A172 (cell line): Measurements from ENCODE around the gene SLAMF9. TPM values are rescaled to one million over a fixed set of nuclear protein-coding genes. Genes with fewer than 3 reads are reported as not detected.
A peak's percentile ranks its signal among the peaks of the same experiment; 100 is the strongest.

Experiments
- DNase-seq: peaks from one replicate; pipeline ENCODE4 v3.0.0-alpha.2; 2015; ENCODE audit warnings: low spot score
- total RNA-seq: library from RNA; depleted of rRNA; stranded (reverse); fragments of >200 nt; shearing (Covaris generic); gene quantifications from 2 replicates; pipeline ENCODE4 v1.2.3, GENCODE V29; 2014

SLAMF9 gene
- total RNA-seq, 1 experiment from 2014 or later: not detected

DNA sequence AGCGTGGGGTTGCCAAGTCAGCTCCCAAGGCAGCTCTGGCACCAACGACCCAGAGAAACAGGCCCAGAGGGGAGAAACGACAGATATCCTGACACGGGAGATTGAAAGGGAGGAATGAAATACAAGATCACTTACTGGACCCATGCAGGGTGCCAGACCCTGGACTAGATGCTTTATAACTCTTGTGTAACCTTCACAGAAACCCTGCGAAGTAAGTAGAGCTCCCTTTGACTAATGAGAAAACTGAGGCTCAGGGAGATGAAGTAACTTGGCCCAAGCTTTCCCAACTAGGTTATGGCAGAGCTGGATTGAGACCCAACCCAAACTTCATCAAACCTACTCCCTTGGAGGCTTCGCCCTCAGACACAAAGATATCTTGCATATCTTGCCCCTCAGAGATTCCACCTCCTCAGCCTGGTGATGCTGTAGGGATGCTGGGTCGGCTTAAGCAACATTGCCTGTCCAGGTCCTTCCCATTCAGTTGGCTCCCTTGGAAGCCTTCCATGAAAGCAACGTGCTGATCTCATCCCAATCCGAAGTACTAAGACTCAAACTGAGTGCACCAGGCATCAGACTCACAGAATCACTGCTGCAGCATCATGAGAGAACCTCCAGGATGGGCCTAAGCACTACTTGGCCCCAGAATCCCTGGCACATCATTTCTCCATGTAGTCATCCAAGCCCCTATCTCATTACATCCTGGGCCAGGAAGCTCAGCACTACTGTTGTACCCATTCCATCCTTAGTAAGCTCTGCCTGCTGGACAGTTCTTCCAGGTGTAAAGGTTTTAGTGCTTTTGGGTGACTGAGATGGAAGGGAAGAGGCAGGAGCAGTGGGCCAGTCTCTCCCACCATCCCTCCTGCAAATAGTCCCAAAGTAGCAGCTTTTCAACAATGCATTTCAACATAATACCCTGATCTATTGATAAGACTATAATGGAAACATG, 7.5 kb downstream of the SLAMF9 start:
- DNase-seq: no peak

DNA sequence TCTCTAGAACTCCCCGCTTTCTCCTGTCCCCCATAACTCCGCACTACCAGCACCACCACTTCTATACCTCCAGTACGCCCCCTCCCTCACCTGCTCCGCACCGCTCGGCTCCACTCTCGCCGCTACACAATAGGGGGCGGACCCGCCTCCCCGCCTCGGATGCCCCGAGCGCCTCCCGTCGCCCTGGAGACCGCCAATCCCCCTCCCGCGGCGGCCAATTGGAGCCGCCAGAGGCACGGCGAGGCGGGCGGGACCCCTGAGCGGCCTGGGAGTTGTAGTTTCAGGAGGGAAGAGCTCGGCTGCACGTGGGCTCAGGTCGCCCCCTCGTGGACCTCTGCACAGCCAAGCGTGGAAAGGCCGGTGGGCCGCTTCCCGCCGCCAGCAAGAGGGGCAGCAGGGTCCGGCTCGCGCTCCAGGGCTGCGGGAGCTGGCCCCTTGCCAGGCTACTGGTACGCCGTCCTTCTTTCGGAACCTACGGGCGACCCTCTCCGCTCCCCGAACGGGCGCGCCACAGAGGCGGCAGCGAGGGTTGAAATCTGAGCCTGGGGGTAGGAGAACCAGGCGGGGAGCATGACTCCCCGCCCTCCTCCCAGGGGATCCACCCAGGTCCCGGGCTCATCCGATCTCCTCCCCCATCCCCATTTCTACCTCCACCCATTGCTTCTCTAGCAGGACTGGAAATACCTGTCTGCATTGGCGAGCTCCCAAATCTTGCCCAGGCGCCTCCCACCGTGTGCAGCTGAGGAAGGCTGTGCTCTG, 8.4 kb downstream of the SLAMF9 start, which contains the start of gene IGSF9:
IGSF9 (minus strand) TSS at position 131 of the 759 bp plus-strand sequence. CDS start 2,159 bp downstream, outside the sequence.
- peak; percentile 73 for DNase-seq

DNA sequence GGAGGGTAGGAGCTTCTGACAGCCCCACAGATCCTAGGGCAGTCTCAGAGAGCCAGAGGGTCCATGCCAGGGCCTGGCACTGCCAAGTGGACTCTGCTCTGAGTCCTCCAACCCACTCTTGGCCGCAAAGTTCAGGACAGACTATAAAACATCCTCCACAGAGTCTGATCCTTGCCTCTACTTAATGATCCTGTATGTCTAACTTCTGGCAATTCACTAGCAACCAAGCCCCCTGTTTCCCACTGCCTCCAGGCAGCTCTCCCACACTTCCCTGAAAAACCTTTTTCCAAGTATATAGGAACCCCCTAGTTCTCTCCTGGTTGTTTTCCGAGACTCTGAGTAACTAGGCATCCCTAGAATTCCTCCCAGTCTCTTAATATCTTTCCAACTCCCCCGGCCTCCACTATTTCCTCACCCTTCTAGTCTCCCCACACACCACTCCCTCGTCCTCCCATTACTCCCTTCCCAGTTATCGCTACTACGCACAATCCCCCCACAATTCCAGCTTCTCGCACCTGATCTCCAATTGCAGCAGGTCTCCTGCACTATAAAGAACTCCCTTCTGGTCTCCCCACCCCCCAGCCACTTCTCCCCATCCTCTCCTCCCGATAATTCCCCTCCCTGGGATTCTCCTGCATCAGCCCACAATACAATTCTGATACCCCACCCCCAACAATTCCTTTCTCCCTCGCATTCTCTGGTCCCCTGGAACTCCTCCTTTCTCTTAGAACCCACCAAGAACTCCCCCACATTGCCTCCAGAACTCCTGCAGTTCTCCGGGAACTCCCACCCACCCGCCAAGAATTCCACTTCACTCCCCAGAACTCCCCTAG, 9.2 kb downstream of the SLAMF9 start:
- DNase-seq: no peak

DNA sequence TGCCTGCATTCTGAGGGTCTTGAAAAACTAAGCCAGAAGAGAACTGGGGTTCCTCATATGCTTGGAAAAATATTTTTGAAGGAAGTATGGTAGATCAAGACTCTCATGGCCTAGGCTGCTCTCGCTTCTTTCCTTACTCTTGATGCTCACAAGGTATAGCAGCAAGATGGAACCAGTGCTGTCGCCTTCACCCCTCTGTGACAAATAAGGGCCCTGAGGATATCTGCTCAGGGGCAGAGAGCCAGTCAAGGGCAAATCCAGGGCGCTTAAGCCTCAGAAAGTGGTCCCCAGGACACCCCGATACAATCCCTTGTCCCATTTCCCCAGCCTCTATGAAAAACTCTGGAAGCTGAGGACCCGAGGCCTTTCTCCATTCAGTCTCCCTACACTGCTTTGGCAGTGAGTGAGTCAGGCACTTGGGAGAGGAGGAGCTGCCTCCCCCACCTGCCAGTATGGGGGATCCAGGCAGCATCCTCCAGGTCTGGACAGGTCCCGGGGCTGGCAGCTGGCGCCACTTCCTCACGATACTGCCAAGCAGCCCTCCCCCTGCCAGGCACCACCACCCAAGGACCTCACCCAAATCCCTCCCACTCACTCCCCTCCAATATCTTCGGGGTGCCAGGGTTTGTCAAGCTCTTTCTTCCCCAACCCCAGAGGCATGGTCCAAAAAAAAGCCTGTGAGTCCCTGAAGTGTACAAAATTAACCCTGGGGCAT, 10.0 kb downstream of the SLAMF9 start:
- DNase-seq: no peak

DNA sequence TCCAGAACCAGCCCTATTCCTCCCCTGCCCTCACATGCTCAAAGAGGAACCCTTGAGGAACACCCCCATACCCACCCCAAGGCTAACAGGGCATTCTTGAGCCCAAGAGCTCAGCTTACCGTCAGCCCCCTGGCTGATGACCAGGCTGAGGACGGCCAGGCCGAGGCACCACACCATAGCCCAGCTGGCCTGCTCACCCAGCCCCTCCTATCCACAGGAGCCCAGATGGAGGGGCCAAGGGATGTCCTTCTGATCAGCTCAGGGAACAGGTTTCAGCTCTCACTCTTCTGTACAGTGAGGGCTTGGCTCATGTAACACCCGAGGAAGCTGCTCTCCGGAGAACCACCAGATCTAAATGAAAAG, 10.8 kb downstream of the SLAMF9 start:
- no peak for DNase-seq

DNA sequence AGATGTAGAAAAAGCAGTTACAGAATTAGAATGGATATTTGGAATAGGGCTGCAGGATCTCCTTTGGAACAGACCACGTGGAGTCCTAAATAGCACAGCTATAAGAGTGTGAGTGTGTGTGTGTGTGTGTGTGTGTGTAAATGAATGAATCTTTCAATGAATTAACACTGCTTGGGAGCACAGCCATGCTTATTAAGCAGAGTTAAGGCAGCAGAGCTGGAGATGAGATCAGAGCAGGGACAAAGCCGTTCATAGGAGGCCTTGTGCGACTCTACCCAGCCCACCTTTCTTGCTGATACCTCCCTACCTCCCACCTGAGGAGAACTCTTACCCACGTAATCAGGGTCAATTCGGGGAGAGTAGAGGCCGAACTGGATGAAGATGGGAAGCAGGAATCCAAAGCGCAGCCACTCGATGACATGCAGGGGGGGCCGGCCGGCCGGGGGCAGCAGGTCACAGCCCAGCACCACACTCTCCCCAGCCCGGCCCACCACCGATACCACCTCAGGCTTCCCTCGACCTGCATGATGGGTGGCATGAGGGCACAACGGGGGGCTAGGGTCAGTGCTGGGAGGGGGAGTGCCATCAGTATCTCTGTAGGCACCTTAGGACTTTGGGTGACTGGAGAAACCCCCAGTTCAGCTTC, 11.3 kb downstream of the SLAMF9 start:
- no peak for DNase-seq

DNA sequence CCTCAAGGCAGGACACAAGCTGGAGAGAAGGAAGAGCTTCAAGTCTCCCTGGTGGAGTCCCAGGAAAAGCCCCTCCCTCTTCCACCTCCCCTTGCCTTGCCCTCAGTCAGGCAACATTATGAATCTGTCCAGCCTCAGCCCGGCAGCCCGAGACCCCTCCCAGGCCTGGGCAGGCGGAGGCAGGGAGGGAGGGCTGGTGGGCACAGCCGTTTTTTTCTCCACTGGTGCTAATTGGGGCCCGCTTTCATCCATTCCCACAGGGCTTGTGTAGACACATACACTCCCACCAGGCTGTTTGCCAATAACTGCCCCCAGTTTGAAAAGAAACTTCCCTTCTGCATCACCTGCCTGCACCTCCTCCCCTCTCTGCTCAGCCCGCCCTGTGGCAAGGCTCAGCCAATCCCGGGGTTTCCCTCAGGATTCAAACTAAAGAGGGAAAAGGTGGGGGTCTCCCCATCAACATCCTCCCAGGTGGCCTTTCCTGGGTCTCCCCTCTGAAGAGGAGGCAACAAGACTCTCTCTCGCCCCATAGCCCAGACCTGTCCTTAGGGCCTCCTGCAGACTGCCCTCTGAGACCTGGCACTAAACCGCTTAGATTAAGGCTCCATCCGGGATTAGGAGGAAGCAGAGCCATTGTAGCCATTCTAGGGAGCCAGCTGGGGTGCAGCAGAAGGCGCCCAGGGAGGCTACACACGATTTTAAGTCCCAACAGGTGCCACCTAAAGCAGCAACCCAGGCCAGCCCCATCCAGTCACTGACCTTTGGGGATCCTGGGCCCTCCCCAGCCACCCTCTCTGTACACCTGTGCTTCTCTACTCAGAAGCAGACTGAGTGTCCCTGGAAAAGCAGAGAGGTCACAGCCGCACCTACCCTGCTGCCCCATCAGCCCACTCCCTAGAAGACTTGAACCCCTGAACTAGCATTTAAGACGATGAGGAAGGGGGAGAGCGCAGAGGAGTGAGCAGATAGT, 12.2 kb downstream of the SLAMF9 start:
- no peak for DNase-seq

DNA sequence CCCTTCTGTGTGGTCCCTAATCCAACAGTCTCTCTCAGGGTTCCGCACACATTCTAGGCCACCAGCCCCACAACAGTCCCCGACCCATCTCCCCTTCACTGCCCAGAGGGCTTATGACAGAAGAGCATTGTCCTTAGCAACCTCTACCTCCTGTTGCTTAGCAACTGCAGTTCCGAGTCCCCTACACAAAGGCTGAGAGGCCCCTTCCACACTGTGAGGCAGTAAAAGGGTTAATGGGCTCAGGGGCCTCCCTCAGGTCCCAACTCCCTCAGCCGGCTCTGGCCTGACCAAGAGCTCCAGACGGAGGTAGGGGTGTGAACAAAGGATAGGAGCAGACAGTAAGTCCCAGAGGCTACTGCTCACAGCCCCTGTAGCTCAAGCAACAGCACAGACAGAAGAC, 12.9 kb downstream of the SLAMF9 start:
- DNase-seq: no peak

DNA sequence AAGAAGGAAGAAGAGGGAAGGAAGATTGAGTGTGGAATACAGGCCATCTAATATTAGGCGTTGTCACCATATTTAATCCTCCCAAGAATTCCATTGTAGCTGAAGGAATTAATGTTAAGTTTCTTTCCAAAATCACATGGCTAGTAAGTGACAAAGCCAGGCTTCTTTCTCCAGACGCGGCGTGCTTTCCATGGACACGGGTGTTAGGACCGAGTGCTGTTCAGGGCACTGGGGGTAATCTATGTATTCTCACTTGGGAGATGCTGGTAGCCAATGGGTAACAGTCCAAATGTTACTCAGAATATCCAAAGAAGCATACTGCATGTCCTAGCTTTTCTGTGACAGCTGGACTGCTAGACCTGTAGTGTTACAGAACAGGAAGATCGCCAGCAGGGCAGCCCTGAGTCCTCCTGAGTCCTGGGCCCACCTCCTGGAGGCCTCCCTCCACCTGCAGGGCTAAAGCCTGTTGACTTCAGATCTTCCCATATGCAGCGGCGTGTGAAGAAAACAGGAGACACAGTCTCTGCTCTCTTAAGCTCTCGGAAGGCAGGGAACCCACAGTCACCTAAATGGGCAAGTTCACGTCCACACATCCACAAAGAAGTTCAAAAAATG, 13.9 kb downstream of the SLAMF9 start:
- DNase-seq: no peak

DNA sequence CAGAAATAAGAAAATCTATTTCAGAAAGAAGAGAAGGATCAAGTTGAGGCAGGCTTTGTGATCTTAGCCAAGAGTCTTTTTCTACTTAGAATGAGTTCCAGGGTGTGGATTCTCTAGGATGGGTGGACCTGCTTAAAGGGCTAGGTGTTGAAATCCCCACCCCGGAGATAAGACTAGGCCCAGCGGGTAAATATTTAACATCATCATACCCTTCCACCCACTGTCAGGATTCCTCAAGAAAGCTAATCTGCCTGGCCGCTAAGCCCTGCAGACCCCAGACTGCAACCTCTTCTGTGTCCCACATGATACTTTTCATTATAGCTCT, 14.4 kb downstream of the SLAMF9 start:
- no peak for DNase-seq

DNA sequence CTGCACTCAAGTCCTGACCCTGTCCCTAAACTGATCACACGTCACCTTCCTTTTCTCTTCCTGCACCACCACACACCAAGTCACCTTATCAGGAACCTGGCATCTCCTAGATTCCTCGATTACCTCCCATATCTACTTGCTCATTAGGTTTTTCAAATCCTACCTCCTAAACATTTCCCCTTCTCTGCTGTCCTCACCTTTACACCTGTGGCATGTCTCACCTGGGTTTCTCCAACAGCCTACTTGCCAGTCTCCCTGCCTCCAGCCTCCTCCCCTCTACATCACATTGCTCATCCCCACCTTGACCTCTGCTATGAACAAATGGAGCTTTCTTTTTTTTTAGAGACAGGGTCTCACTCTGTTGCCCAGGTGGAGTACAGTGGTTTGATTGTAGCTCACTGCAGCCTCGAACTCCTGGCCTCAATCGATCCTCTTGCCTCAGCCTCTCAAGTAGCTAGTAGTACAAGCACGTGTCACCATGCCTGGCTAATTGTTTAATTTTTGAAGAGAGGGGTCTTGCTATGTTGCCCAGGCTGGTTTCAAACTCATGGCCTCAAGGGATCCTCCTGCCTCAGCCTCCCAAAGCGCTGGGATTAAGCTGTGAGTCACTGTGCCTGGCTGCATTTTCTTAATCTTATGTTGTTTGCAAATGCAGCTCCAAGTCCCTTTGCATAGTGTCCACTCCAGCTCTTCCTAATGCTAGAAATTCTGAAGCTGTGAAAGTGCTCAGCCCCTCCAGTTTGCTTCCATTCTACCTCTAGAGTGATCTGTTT, 14.9 kb downstream of the SLAMF9 start:
- DNase-seq: no peak

DNA sequence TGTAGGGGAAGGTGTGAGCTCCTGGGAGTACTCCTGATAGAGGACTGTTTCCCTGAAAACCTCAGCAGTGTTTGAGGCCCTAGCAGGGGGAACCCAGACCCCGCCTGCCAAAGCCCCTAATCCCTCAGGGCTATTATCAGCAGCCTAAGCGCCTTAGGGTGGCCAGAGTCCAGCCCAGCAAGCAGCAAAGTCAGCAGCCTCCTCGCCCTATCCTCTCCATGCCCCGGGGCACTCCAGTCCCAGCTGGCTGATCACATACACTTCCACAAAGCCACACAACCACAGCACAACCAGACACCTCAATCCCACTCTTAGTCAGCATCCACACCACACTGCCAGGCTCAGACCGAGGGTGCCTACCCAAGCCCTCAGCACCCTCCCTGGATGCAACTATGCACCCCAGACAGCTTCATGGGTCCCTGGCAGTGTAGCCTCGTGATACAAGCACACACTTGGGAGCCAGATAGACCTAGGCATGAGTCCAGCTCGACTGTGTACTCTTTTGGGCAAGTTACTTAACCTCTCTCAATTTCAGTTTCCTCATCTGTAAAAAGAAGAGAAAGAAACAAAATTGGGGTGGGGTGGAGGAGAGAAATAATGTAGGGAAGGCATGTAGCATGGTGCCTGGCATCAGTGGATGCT, 15.7 kb downstream of the SLAMF9 start:
- DNase-seq: no peak

DNA sequence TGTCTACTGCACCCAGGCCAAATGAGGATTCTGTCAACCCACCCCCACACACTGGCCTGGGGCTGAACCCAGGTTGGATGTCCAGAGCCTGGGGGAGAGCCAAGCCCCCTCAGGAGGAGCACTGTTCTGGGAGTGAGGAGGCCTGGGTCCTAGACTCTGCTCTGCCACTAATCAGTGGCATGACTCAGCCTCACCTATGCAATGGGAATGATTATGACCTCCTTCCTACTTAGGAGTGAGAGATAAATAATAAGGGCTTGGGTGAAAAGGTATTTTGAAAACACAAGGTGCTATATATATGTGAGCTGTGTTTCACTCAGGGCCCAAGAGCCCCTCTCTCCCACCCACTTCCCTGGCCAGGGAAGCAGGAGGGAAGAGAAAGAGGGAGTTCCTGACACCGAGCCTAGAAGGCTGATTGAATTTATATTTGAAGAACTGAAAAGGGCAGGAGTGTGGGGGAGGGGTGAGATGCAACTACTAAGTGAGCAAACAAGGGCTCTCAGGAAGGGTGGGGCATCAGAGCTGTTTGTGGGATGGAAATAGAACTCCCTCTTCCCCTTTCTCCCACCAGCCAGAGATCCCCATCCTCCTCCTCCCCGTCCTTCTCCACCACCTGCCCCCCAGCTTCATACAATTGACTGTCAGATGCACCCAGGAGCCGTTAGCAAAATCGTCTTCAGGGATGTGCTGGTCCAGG, 16.8 kb downstream of the SLAMF9 start:
- DNase-seq: no peak

DNA sequence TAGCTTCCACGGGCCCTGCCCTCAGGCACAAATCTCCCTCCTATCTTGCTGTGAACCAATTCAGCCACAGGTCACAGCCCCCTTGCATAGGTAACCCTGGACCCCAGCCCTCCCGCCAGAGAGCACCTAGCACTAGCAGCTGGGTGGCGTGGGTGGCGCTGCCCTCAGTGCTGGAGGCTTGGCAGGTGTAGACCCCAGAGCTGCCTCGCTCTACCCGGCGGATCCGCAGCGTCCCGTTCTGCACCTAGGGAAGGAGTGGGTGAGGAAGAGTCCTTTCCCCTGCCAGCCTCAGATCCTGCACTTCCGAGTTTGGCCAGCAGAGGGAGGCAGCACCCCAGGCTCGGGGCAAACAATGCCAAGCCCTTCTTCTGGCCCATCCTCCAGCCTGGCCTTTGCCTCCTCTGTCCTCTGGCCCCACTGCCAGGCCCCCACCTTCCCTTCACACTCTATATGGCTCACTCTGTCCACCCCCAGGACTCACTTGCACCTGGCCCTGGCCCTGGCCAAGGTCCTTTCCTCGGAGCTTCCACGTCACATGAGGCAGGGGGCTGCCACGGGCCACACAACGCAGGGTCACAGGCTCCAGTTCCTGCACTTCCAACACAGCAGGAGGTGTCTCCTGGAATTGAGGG, 17.6 kb downstream of the SLAMF9 start:
- peak; percentile 80 for DNase-seq

DNA sequence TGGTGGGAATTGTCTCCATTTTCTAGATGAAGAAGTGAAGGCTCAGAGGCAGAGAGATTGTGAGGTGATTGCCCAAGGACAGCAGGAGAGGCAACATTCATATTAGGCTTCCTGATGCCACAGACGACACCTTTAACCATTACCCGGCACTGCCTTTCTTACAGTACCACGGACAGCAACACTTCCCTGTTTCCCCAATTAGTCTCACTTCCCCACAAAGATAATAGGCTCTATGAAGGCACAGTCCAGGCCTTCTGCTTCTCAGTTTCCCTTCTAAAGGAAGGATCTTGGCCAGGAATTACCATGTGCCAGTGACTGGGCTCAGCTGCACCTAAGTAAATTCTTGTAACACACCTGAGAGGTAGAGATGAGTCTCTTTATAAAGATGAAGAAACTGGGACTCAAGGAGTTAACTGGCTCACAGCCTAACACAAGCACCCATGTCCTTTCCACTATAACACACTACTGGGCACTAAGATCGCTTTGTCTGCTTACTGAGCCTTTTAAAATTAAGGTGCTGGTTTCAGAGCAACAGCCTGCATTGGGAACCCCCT, 18.2 kb downstream of the SLAMF9 start:
- DNase-seq: peak; percentile 33

DNA sequence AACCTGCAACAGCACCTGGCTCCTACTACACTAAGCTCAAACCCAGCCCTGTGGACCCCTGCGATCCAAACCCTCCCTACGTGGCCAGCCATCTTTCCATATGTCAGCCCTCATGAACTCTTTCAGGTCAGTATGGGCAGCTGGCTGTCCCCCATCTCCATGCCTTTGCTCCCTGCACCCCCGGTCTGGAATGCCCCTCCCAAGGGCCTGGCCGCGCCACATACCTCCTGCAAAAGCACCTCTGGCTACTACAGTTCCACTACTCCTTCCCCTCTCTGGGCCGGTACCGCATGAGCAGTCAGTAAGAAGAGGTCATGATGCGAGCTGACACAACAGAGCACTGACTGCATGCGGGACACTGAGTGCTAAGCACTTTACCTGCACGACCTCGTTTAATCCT, 18.7 kb downstream of the SLAMF9 start:
- DNase-seq: no peak
